ENCODE measurements around the gene GRIK3.

The GRIK3 gene

GRCh38 chr1:37010011-37010410, 24.3 kb downstream of the GRIK3 start:
- no peak for FAIRE-seq

- no peak for FAIRE-seq
Measured at GRCh38 chr1:37009521-37009920, 24.8 kb downstream of the GRIK3 start.

- FAIRE-seq, result no peak
Measured at GRCh38 chr1:37006132-37006868, 28.0 kb downstream of the GRIK3 start.

GRCh38 chr1:37002898-37003297, 31.4 kb downstream of the GRIK3 start:
- no peak for FAIRE-seq

GRCh38 chr1:37001703-37002102, 32.6 kb downstream of the GRIK3 start:
- no peak for FAIRE-seq

GRCh38 chr1:36996106-36996505, 38.2 kb downstream of the GRIK3 start:
- FAIRE-seq, result no peak

GRCh38 chr1:36994868-36995267, 39.4 kb downstream of the GRIK3 start:
- no peak for FAIRE-seq

- no peak for FAIRE-seq
Measured at GRCh38 chr1:36994294-36994693, 40.0 kb downstream of the GRIK3 start.

- no peak for FAIRE-seq
Measured at GRCh38 chr1:36992139-36992943, 42.0 kb downstream of the GRIK3 start.

GRCh38 chr1:36991551-36991950, 42.8 kb downstream of the GRIK3 start:
- FAIRE-seq, result no peak

GRCh38 chr1:36990928-36991327, 43.4 kb downstream of the GRIK3 start:
- FAIRE-seq, result no peak

- FAIRE-seq, result no peak
Measured at GRCh38 chr1:36989241-36989640, 45.1 kb downstream of the GRIK3 start.

GRCh38 chr1:36988741-36989193, 45.5 kb downstream of the GRIK3 start:
- no peak for FAIRE-seq

GRCh38 chr1:36988321-36988720, 46.0 kb downstream of the GRIK3 start:
- FAIRE-seq, result no peak

GRCh38 chr1:36987276-36987675, 47.0 kb downstream of the GRIK3 start:
- FAIRE-seq, result no peak

GRCh38 chr1:36986241-36986985, 47.9 kb downstream of the GRIK3 start:
- no peak for FAIRE-seq

GRCh38 chr1:36984675-36985074, 49.6 kb downstream of the GRIK3 start:
- FAIRE-seq, result no peak

GRCh38 chr1:36984026-36984425, 50.3 kb downstream of the GRIK3 start:
- FAIRE-seq, result no peak

- FAIRE-seq, result no peak
Measured at GRCh38 chr1:36982709-36983108, 51.6 kb downstream of the GRIK3 start.

- no peak for FAIRE-seq
Measured at GRCh38 chr1:36981771-36982622, 52.3 kb downstream of the GRIK3 start.

- no peak for FAIRE-seq
Measured at GRCh38 chr1:36981126-36981525, 53.2 kb downstream of the GRIK3 start.

- no peak for FAIRE-seq
Measured at GRCh38 chr1:36977731-36978406, 56.4 kb downstream of the GRIK3 start.

Data from TTC549 (cell line).